ENCODE data around the gene ARHGAP9. TPM values are rescaled to one million over a fixed set of nuclear protein-coding genes. Genes with fewer than 3 reads are reported as not detected.

Gene ARHGAP9
- total RNA-seq, 1 experiment from 2014 or later: 3.6 TPM

DNA sequence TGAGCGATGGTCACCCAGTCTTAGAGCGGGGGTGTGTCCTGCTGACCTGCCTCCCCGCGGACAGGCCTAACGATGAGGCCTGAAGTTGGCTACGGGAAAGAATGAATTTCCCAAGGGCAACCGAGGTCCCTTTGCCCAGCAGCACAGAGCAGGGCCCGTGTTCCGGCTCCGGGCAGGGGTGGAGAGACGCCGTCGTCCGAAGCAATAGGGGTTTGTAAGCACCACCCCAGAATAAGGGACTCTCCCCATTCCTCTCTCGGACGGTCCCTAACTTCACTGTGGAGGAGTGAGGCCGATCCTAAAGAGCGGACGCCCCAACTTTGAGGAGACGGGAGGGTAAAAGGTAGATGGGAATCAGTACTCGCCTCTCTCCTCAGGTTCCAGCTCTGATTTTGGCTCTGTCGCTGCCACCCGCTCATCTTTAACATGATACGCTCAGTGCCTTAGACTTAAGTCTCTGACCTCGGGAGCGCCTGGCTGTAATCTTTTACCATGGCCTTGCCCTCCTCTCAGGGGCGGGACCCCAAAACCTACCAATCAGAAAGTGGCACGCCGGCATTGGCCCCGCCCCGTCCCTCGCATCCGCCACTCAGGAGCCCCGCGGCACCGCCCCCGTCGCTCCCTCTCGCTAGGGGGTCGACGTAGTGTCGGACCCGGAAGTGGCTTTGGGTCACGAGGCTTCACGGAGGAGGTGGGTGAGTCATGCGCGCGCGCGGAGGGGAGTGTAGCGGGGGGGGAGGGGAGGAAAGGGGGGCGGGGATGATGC is 40.6 kb upstream of the ARHGAP9 start, which contains the start of gene DDIT3:
Gene DDIT3 (minus strand): TSS at position 462 of the 766 bp plus-strand sequence. CDS start 3,108 bp downstream, outside the sequence.
- H3K9me3 Mint-ChIP-seq: no peaks in the 10 kb centered on the region
- DNase-seq (ENCODE audit: low spot score): peak; percentile 100
- H3K36me3 Mint-ChIP-seq: peaks cover 37% of the 10 kb centered on the region
- peak within 1 kb of the TSS; percentile 100 for H3K27ac Mint-ChIP-seq
- H3K4me3 Mint-ChIP-seq: peak within 1 kb of the TSS; percentile 96
- CTCF ChIA-PET: interaction anchor here (1.0 to 2.0 kb wide), 3 partner anchors 61 to 83 kb away, joined by 4 to 8 read pairs (median 4); partner anchors contain the start of gene GLI1
- peaks cover 3% of the 10 kb centered on the region; the same call in 1 of the 2 replicates for H3K27me3 Mint-ChIP-seq (ENCODE audit: low read depth)
- H3K4me1 Mint-ChIP-seq: peaks cover 42% of the 10 kb centered on the region
- ATAC-seq: peak; percentile 76
- POLR2A ChIA-PET: interaction anchor here (1.1 to 2.2 kb wide), 6 partner anchors 11 to 65 kb away, joined by 3 to 9 read pairs (median 6); partner anchors contain the start of genes GLI1 and INHBE
- TF ChIP-seq CREM (CRISPR knock-in tag; IDR thresholded peaks at IDR 0.05) (no peak), ZNF396 (CRISPR knock-in tag; IDR thresholded peaks at IDR 0.05; ENCODE audit: borderline replicate concordance) (no peak), ZNF232 (CRISPR knock-in tag; IDR thresholded peaks at IDR 0.05) (no peak), FOXP1 (CRISPR knock-in tag; IDR thresholded peaks at IDR 0.05; ENCODE audit: borderline replicate concordance) (peak; percentile 84; the same call in 1 of the 2 replicates), ZBTB21 (CRISPR knock-in tag; IDR thresholded peaks at IDR 0.05; ENCODE audit: borderline replicate concordance) (no peak), FOXK1 (CRISPR knock-in tag; IDR thresholded peaks at IDR 0.05) (no peak), GABPB1 (CRISPR knock-in tag; IDR thresholded peaks at IDR 0.05) (peak; percentile 87), EMX1 (CRISPR knock-in tag; IDR thresholded peaks at IDR 0.05) (0 out of 2 replicates have a peak, but pooled peaks have one; percentile 6), NFE2L1 (CRISPR knock-in tag; IDR thresholded peaks at IDR 0.05) (peak; percentile 43; the same call in 1 of the 2 replicates), NFYB (CRISPR knock-in tag; conservative IDR thresholded peaks at IDR 0.05; ENCODE audit: low read depth) (peak; percentile 70), ELF4 (CRISPR knock-in tag; IDR thresholded peaks at IDR 0.05; ENCODE audit: low read depth) (no peak), MXD4 (CRISPR knock-in tag; IDR thresholded peaks at IDR 0.05; ENCODE audit: borderline replicate concordance) (no peak)
- TF ChIP-seq, protein P1, sequence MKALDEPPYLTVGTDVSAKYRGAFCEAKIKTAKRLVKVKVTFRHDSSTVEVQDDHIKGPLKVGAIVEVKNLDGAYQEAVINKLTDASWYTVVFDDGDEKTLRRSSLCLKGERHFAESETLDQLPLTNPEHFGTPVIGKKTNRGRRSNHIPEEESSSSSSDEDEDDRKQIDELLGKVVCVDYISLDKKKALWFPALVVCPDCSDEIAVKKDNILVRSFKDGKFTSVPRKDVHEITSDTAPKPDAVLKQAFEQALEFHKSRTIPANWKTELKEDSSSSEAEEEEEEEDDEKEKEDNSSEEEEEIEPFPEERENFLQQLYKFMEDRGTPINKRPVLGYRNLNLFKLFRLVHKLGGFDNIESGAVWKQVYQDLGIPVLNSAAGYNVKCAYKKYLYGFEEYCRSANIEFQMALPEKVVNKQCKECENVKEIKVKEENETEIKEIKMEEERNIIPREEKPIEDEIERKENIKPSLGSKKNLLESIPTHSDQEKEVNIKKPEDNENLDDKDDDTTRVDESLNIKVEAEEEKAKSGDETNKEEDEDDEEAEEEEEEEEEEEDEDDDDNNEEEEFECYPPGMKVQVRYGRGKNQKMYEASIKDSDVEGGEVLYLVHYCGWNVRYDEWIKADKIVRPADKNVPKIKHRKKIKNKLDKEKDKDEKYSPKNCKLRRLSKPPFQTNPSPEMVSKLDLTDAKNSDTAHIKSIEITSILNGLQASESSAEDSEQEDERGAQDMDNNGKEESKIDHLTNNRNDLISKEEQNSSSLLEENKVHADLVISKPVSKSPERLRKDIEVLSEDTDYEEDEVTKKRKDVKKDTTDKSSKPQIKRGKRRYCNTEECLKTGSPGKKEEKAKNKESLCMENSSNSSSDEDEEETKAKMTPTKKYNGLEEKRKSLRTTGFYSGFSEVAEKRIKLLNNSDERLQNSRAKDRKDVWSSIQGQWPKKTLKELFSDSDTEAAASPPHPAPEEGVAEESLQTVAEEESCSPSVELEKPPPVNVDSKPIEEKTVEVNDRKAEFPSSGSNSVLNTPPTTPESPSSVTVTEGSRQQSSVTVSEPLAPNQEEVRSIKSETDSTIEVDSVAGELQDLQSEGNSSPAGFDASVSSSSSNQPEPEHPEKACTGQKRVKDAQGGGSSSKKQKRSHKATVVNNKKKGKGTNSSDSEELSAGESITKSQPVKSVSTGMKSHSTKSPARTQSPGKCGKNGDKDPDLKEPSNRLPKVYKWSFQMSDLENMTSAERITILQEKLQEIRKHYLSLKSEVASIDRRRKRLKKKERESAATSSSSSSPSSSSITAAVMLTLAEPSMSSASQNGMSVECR (CRISPR knock-in tag; IDR thresholded peaks at IDR 0.05; ENCODE audit: borderline replicate concordance): no peak
- TF ChIP-seq, protein P2, sequence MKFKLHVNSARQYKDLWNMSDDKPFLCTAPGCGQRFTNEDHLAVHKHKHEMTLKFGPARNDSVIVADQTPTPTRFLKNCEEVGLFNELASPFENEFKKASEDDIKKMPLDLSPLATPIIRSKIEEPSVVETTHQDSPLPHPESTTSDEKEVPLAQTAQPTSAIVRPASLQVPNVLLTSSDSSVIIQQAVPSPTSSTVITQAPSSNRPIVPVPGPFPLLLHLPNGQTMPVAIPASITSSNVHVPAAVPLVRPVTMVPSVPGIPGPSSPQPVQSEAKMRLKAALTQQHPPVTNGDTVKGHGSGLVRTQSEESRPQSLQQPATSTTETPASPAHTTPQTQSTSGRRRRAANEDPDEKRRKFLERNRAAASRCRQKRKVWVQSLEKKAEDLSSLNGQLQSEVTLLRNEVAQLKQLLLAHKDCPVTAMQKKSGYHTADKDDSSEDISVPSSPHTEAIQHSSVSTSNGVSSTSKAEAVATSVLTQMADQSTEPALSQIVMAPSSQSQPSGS (CRISPR knock-in tag; IDR thresholded peaks at IDR 0.05; ENCODE audit: borderline replicate concordance, low read depth): no peak
- TF ChIP-seq, protein P3, sequence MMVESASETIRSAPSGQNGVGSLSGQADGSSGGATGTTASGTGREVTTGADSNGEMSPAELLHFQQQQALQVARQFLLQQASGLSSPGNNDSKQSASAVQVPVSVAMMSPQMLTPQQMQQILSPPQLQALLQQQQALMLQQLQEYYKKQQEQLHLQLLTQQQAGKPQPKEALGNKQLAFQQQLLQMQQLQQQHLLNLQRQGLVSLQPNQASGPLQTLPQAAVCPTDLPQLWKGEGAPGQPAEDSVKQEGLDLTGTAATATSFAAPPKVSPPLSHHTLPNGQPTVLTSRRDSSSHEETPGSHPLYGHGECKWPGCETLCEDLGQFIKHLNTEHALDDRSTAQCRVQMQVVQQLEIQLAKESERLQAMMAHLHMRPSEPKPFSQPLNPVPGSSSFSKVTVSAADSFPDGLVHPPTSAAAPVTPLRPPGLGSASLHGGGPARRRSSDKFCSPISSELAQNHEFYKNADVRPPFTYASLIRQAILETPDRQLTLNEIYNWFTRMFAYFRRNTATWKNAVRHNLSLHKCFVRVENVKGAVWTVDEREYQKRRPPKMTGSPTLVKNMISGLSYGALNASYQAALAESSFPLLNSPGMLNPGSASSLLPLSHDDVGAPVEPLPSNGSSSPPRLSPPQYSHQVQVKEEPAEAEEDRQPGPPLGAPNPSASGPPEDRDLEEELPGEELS (CRISPR knock-in tag; IDR thresholded peaks at IDR 0.05): no peak; the same call in 1 of the 2 replicates
- TF ChIP-seq, protein P4, sequence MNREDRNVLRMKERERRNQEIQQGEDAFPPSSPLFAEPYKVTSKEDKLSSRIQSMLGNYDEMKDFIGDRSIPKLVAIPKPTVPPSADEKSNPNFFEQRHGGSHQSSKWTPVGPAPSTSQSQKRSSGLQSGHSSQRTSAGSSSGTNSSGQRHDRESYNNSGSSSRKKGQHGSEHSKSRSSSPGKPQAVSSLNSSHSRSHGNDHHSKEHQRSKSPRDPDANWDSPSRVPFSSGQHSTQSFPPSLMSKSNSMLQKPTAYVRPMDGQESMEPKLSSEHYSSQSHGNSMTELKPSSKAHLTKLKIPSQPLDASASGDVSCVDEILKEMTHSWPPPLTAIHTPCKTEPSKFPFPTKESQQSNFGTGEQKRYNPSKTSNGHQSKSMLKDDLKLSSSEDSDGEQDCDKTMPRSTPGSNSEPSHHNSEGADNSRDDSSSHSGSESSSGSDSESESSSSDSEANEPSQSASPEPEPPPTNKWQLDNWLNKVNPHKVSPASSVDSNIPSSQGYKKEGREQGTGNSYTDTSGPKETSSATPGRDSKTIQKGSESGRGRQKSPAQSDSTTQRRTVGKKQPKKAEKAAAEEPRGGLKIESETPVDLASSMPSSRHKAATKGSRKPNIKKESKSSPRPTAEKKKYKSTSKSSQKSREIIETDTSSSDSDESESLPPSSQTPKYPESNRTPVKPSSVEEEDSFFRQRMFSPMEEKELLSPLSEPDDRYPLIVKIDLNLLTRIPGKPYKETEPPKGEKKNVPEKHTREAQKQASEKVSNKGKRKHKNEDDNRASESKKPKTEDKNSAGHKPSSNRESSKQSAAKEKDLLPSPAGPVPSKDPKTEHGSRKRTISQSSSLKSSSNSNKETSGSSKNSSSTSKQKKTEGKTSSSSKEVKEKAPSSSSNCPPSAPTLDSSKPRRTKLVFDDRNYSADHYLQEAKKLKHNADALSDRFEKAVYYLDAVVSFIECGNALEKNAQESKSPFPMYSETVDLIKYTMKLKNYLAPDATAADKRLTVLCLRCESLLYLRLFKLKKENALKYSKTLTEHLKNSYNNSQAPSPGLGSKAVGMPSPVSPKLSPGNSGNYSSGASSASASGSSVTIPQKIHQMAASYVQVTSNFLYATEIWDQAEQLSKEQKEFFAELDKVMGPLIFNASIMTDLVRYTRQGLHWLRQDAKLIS (CRISPR knock-in tag; IDR thresholded peaks at IDR 0.05; ENCODE audit: borderline replicate concordance): no peak
- TF ChIP-seq, protein P5, sequence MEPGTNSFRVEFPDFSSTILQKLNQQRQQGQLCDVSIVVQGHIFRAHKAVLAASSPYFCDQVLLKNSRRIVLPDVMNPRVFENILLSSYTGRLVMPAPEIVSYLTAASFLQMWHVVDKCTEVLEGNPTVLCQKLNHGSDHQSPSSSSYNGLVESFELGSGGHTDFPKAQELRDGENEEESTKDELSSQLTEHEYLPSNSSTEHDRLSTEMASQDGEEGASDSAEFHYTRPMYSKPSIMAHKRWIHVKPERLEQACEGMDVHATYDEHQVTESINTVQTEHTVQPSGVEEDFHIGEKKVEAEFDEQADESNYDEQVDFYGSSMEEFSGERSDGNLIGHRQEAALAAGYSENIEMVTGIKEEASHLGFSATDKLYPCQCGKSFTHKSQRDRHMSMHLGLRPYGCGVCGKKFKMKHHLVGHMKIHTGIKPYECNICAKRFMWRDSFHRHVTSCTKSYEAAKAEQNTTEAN (CRISPR knock-in tag; IDR thresholded peaks at IDR 0.05): 0 out of 2 replicates have a peak, but pooled peaks have one; percentile 38
- TF ChIP-seq, protein P6, sequence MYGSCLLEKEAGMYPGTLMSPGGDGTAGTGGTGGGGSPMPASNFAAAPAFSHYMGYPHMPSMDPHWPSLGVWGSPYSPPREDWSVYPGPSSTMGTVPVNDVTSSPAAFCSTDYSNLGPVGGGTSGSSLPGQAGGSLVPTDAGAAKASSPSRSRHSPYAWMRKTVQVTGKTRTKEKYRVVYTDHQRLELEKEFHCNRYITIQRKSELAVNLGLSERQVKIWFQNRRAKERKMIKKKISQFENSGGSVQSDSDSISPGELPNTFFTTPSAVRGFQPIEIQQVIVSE (CRISPR knock-in tag; IDR thresholded peaks at IDR 0.05; ENCODE audit: borderline replicate concordance): no peak
- TF ChIP-seq, protein P7, sequence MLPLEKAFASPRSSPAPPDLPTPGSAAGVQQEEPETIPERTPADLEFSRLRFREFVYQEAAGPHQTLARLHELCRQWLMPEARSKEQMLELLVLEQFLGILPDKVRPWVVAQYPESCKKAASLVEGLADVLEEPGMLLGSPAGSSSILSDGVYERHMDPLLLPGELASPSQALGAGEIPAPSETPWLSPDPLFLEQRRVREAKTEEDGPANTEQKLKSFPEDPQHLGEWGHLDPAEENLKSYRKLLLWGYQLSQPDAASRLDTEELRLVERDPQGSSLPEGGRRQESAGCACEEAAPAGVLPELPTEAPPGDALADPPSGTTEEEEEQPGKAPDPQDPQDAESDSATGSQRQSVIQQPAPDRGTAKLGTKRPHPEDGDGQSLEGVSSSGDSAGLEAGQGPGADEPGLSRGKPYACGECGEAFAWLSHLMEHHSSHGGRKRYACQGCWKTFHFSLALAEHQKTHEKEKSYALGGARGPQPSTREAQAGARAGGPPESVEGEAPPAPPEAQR (CRISPR knock-in tag; IDR thresholded peaks at IDR 0.05): peak; percentile 16; the same call in 1 of the 2 replicates
